ENCODE measurements around the gene AXIN1. TPM values are rescaled to one million over a fixed set of nuclear protein-coding genes. Genes with fewer than 3 reads are reported as not detected.
"Not testable (repeated sequence)": the region's sequence is repeated elsewhere in the genome, so short reads cannot be mapped to it uniquely, and the experiment has no call there.

The AXIN1 gene
- polyA plus RNA-seq, 2 of the 4 experiments (the other 2 are of a cell fraction): 8.7 to 19.3 TPM

- DNase-seq (ENCODE audit: low read depth in 1 of 2, low spot score in 1 of 2); FAIRE-seq; H3K9me3 ChIP-seq; ATAC-seq; H3K4me3 ChIP-seq; POLR2A ChIA-PET; H3K27ac ChIP-seq; H3K4me2 ChIP-seq: not testable (repeated sequence)
- peaks cover 12% of the 10 kb centered on the region for H3K4me1 ChIP-seq
- CTCF ChIA-PET: interaction anchor here (1.1 to 1.9 kb wide), 2 partner anchors 11 to 21 kb away, joined by 5 to 8 read pairs; partner anchors contain the start of gene AXIN1
- WGBS (ENCODE audit: missing lambda C conversion rate): 97% methylated on average over 40 of the region's 47 CpGs
Observed at GRCh38 chr16:341095-341973, 11.2 kb downstream of the AXIN1 start.

- CTCF ChIA-PET: interaction anchor here (1.1 kb wide), 1 partner anchor 22 kb away, joined by 5 read pairs; no protein-coding TSS in a partner anchor
- peak in 1 of 2 experiments; percentile 18; a peak in 3 of 6 replicates for ATAC-seq
Observed at GRCh38 chr16:340370-341091, 12.0 kb downstream of the AXIN1 start.

GRCh38 chr16:339680-340079 is 12.8 kb downstream of the AXIN1 start:
- H3K27ac ChIP-seq: peak overlapping the region in 1 of 2 experiments; percentile 14; a peak in 2 of 6 replicates
- ATAC-seq (no peak), DNase-seq (ENCODE audit: low read depth in 1 of 2, low spot score in 1 of 2) (no peak), FAIRE-seq (no peak)
- peak overlapping the region; percentile 36; the same call in 2 of the 3 replicates for H3K4me2 ChIP-seq
- ChIA-PET POLR2A (no interaction called here), CTCF (interaction anchor here (1.1 kb wide), 1 partner anchor 23 kb away, joined by 5 read pairs; no protein-coding TSS in a partner anchor)
- TF ChIP-seq GATA3 (IDR thresholded peaks at IDR 0.05; ENCODE audit: borderline replicate concordance) (no peak), TFCP2L1 (CRISPR knock-in tag; IDR thresholded peaks at IDR 0.05) (no peak), KDM5A (IDR thresholded peaks at IDR 0.05) (no peak)
- H3K9me3 ChIP-seq: no peaks in the 10 kb centered on the region
- no peak overlapping the region for H3K4me3 ChIP-seq
- peaks cover 10% of the 10 kb centered on the region for H3K4me1 ChIP-seq
- 70% methylated on average over 5 of the region's 5 CpGs for WGBS (ENCODE audit: missing lambda C conversion rate)

More at GRCh38 chr16:340370-341091, 12.0 kb downstream of the AXIN1 start:
- H3K9me3 ChIP-seq: no peaks in the 10 kb centered on the region
- H3K4me3 ChIP-seq: no peak overlapping the region
- DNase-seq (ENCODE audit: low read depth in 1 of 2, low spot score in 1 of 2): no peak
- H3K27ac ChIP-seq: no peak overlapping the region
- 98% methylated on average over 22 of the region's 23 CpGs for WGBS (ENCODE audit: missing lambda C conversion rate)
- FAIRE-seq: no peak
- H3K4me1 ChIP-seq: peaks cover 10% of the 10 kb centered on the region
- POLR2A ChIA-PET: no interaction called here
- no peak overlapping the region for H3K4me2 ChIP-seq
- no peak for TF ChIP-seq BCL3 (IDR thresholded peaks at IDR 0.05)
- no peak for TF ChIP-seq RFX5 (IDR thresholded peaks at IDR 0.05)
- TF ChIP-seq EHF (CRISPR knock-in tag; IDR thresholded peaks at IDR 0.05): no peak
- no peak for TF ChIP-seq TFCP2L1 (CRISPR knock-in tag; IDR thresholded peaks at IDR 0.05)
- TF ChIP-seq HOXB5 (CRISPR knock-in tag; IDR thresholded peaks at IDR 0.05): no peak
- no peak for TF ChIP-seq KDM1A (IDR thresholded peaks at IDR 0.05; ENCODE audit: low read depth)
- TF ChIP-seq KDM5A (IDR thresholded peaks at IDR 0.05): no peak
- TF ChIP-seq BHLHE40 (IDR thresholded peaks at IDR 0.05; ENCODE audit: low read depth, low read length): no peak
- no peak for TF ChIP-seq CHD2 (IDR thresholded peaks at IDR 0.05; ENCODE audit: low read length, partially characterized antibody)
- TF ChIP-seq MAZ (IDR thresholded peaks at IDR 0.05; ENCODE audit: borderline replicate concordance, low read depth, low read length): no peak
- TF ChIP-seq HEYL (CRISPR knock-in tag; IDR thresholded peaks at IDR 0.05): no peak
- no peak for TF ChIP-seq ELK1 (IDR thresholded peaks at IDR 0.05; ENCODE audit: low read depth, low read length)
- TF ChIP-seq RNF2 (IDR thresholded peaks at IDR 0.05; ENCODE audit: borderline replicate concordance, low read depth): no peak
- TF ChIP-seq CHD4 (IDR thresholded peaks at IDR 0.05; ENCODE audit: borderline replicate concordance): no peak
- TF ChIP-seq POLR2A (IDR thresholded peaks at IDR 0.05; ENCODE audit: low read length): no peak
- TF ChIP-seq HOXB13 (CRISPR knock-in tag; IDR thresholded peaks at IDR 0.05; ENCODE audit: low read depth): no peak
- no peak for TF ChIP-seq HES2 (IDR thresholded peaks at IDR 0.05)
